Activated naive CD4-positive, alpha-beta T cell treated with Interleukin-2 at 50 U/mL for 16 hours (primary cell): ENCODE data around the gene OR5AS1.
"Not testable (repeated sequence)": the region's sequence is repeated elsewhere in the genome, so short reads cannot be mapped to it uniquely, and the experiment has no call there.

ENCODE experiments used
- DNase-seq: peaks from one replicate; pipeline ENCODE4 v3.0.0-alpha.2; 2020

The OR5AS1 gene

GRCh38 chr11:56027354-56027753 is at the start of gene OR5AS1:
TSS of gene OR5AS1 (plus strand) at chr11:56027654. CDS start at chr11:56030419, 2,765 bp downstream.
- no peak for DNase-seq

DNA sequence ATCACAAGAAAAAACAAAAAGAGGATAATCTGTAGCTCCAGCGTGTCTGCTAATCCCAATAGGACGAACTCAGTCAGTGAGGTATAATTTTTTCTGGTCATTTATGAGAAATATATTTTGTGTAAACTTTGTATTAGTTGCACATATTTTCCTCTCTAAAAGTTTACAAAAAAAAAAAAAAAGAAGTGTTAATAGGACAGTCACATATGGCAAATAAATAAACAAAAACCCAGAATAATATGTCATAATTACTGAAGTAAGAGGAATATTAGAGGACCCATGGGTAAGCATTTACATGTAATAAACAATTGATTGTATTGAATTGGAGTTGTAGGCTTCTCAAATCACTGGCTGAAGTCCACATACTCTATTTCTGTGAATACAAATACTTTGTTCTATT is 32.9 kb upstream of the OR5AS1 start, which contains the start of gene OR5F1:
Gene OR5F1, minus strand, starts transcription at position 101 of the 400 bp plus-strand sequence. Its CDS starts 0 bp downstream, at position 101.
- no peak for DNase-seq

GRCh38 chr11:56010716-56011115 is 16.7 kb upstream of the OR5AS1 start:
- no peak for DNase-seq

DNA sequence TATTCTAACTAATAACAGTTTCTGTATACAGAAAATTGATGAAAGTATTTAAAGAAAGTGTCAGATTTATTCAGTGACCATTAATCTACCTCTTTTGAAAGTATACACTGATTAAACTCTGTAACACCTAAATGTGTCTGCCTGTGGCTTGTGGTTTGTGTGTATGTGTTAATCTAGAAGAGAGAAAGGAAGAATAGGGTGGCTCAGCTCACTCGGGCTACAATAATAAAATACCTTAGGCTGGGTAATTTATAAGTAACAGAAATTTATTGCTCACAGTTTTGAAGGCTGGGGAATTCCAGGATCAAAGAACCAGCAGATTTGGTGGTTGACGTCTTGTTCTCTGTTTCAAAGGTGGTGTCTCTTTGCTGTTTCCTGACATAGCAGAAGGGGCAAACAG is 13.6 kb upstream of the OR5AS1 start:
- no peak for DNase-seq

DNA sequence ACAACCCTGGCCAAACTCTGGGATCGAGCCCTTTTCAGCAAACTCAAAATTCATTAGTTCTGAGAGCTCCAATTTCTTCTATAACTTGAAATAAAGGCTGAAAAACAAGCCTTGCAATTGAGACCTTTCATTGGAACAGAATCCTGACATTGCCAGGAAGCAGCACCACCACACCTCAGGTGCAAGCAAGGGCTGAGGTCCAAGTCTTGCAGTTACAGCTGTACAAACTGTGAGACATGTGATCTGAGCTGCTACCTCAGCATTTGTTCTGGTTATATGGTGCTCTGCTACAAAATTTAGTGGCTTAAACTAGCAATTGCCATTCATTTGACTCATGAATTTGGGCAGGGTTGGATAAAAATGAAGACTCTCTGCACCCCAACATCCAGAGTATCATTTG is 18.1 kb downstream of the OR5AS1 start:
- no peak for DNase-seq

DNA sequence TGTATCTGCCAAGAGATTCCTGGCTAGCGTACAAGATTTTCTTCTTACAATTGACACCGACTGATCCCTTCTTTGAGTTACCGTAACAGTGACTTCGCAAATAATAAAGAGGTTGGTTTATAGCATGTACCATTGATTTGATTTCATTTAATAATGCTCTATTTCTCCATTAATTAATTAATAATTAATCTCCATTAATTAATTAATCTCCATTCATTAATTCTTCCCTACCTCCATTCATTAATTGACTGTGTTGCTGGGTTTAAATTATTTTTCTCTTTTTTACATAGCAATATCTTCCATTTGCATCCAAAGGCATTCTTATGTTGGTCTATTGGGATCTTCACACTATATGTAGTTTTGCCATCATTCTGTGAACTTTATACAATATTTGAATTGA is 21.0 kb downstream of the OR5AS1 start:
- DNase-seq: no peak

GRCh38 chr11:56049487-56049886 is 22.0 kb downstream of the OR5AS1 start:
- DNase-seq: no peak

DNA sequence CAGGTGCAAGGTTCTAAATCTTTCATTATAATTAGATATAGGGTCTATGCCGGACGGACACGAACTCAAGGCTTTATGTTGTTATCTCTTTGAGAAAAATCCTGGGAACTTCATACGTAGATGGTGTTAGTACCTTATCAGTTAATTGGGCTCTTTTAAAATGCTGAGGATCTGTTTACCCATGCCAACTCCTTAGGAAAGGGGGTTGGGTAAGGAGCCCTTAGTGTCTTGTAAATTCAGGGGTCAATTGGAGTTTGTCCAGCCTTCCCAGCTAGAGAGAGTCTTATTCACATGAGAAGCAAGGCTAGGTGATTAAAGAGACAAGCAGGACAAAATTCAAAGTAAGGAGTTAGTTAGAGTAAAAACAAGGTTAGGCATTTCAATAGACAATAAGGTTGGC is 28.9 kb downstream of the OR5AS1 start:
- DNase-seq: not testable (repeated sequence)

GRCh38 chr11:56057661-56058237 is 30.3 kb downstream of the OR5AS1 start:
- DNase-seq: not testable (repeated sequence)

DNA sequence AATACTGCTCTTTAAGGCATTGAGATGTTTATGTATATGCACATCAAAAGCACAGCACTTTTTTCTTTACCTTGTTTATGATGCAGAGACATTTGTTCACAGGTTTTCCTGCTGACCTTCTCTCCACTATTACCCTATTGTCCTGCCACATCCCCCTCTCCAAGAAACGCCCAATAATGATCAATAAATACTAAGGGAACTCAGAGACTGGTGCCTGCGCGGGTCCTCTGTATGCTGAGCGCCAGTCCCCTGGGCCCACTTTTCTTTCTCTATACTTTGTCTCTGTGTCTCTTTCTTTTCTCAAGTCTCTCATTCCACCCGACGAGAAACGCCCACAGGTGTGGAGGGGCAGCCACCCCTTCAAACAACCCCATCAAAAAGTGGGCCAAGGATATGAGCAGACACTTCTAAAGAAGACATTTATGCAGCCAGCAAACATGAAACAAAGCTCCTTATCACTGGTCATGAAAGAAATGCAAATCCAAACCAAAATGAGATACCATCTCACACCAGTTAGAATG is 30.9 kb downstream of the OR5AS1 start:
- DNase-seq: not testable (repeated sequence)

- DNase-seq: no peak
Observed at GRCh38 chr11:56066980-56067379, 39.5 kb downstream of the OR5AS1 start.
